GM12878 (cell line): ENCODE data around the gene PCSK2. TPM values are rescaled to one million over a fixed set of nuclear protein-coding genes. Genes with fewer than 3 reads are reported as not detected.

Experiments used
- ATAC-seq: fragments of 200-7000 bp; cut with Tn5 transposase; 3 replicates; pipeline ENCODE4 v1.9.1; 2020; ENCODE audit warnings: mild to moderate bottlenecking, moderate library complexity
- BruUV-seq: library from RNA; stranded (reverse); fragments of 400-500 nt; replicated peaks from 2 replicates; lab custom pipeline; 2021; lab: Mats Ljungman, UMichigan
- CTCF ChIA-PET: fragments of 300-600 bp; sonication (Branson Sonifier 250); formaldehyde crosslinking; extraction: SDS; loops from one replicate; lab custom pipeline; 2021; ENCODE audit warnings: inconsistent platforms; lab: Yijun Ruan, JAX
- POLR2A ChIA-PET: fragments of 350-600 bp; formaldehyde crosslinking; extraction: SDS; loops from one replicate; lab custom pipeline; 2021; ENCODE audit warnings: inconsistent platforms; lab: Charles Lee
- RAD21 ChIA-PET: fragments of 300-600 bp; sonication (Branson Sonifier 250); formaldehyde crosslinking; loops from one replicate; lab custom pipeline; 2023; ENCODE audit warnings: antibody characterized with exemption; ENCODE audit not compliant: unreplicated experiment; lab: Charles Lee
- SMC1A ChIA-PET: fragments of 300-600 bp; sonication (Branson Sonifier 250); formaldehyde crosslinking; loops from one replicate; lab custom pipeline; 2023; ENCODE audit not compliant: unreplicated experiment, uncharacterized antibody; lab: Charles Lee
- DNase-seq: peaks from one replicate; pipeline ENCODE4 v3.0.0-alpha.2; 2011; ENCODE audit warnings: low read depth, low spot score
- FAIRE-seq: peaks from 3 replicates; lab custom pipeline; 2011; peaks lifted over from hg19 to GRCh38; lab: Jason Lieb, UNC
- H2AFZ ChIP-seq: 2 replicates; pipeline ENCODE4 v1.6.0; 2011; ENCODE audit warnings: low read depth, low read length, control low read depth; ENCODE audit not compliant: control insufficient read depth
- H3K27ac ChIP-seq: 2 replicates; pipeline ENCODE4 v1.5.1; 2011; ENCODE audit warnings: control low read depth; ENCODE audit not compliant: control insufficient read depth, insufficient read depth
- H3K27me3 ChIP-seq, 2 experiments: replicated peaks in 1 of 2; 2 replicates each; pipeline versions ENCODE4 v1.6.0 to v1.6.1; 2011; ENCODE audit warnings: low read length in 1 of 2; ENCODE audit not compliant: control insufficient read depth in 2 of 2, insufficient read depth in 2 of 2
- H3K36me3 ChIP-seq, 2 experiments: 2 replicates each; pipeline ENCODE4 v1.5.1; 2011; ENCODE audit warnings: low read length in 1 of 2; ENCODE audit not compliant: control insufficient read depth in 2 of 2, insufficient read depth in 2 of 2
- H3K4me1 ChIP-seq: 2 replicates; pipeline ENCODE4 v1.6.1; 2011; ENCODE audit warnings: mild to moderate bottlenecking, low read length, moderate library complexity, mixed read lengths; ENCODE audit not compliant: control insufficient read depth, insufficient read depth
- H3K4me2 ChIP-seq: 2 replicates; pipeline ENCODE4 v1.6.0; 2011; ENCODE audit warnings: control low read depth; ENCODE audit not compliant: control insufficient read depth, insufficient read depth
- H3K4me3 ChIP-seq: fragments of 200-600 bp; sonication (generic); 2 replicates; pipeline ENCODE4 v1.5.1; 2016
- H3K79me2 ChIP-seq: 2 replicates; pipeline ENCODE4 v1.6.0; 2011; ENCODE audit warnings: low read length; ENCODE audit not compliant: control insufficient read depth, insufficient read depth
- H3K9ac ChIP-seq: 2 replicates; pipeline ENCODE4 v1.8.0; 2011; ENCODE audit warnings: low read length, control low read depth, mixed read lengths; ENCODE audit not compliant: control insufficient read depth, insufficient read depth
- H3K9me3 ChIP-seq: replicated peaks from 3 replicates; pipeline ENCODE4 v1.5.1; 2011; ENCODE audit warnings: mild to moderate bottlenecking, low read length; ENCODE audit not compliant: control insufficient read depth, insufficient read depth
- H4K20me1 ChIP-seq: 2 replicates; pipeline ENCODE4 v1.6.0; 2011; ENCODE audit not compliant: control insufficient read depth, insufficient read depth
- E4F1 ChIP-seq: fragments of 450-650 bp; IDR thresholded peaks from 2 replicates; pipeline ENCODE4 v1.6.1; 2018; ENCODE audit warnings: borderline replicate concordance, mild to moderate bottlenecking; ENCODE audit not compliant: partially characterized antibody
- EP300 ChIP-seq, 2 experiments: fragments of 150-350 bp in 1 of 2; IDR thresholded peaks; 2 replicates each; pipeline ENCODE4 v1.6.1; 2011 to 2012; ENCODE audit warnings: low read depth in 2 of 2, low read length in 2 of 2, borderline replicate concordance in 1 of 2, improper control_type of control experiment in 1 of 2, inconsistent platforms in 1 of 2; ENCODE audit not compliant: control insufficient read depth in 1 of 2
- FOS ChIP-seq: IDR thresholded peaks from 3 replicates; pipeline ENCODE4 v1.6.1; 2011; ENCODE audit warnings: borderline replicate concordance; ENCODE audit not compliant: insufficient read length; ENCODE audit errors: extremely low read depth
- HDAC2 ChIP-seq: fragments of 200-600 bp; sonication (generic); IDR thresholded peaks from 2 replicates; pipeline ENCODE4 v1.6.1; 2017
- IRF3 ChIP-seq: fragments of 450-650 bp; IDR thresholded peaks from 2 replicates; pipeline ENCODE4 v1.6.1; 2014; ENCODE audit warnings: mild to moderate bottlenecking
- MLLT1 ChIP-seq: fragments of 450-650 bp; IDR thresholded peaks from 2 replicates; pipeline ENCODE4 v1.6.1; 2016; ENCODE audit warnings: mild to moderate bottlenecking
- NKRF ChIP-seq: fragments of 450-650 bp; conservative IDR thresholded peaks from 2 replicates; pipeline ENCODE4 v1.6.1; 2017; ENCODE audit warnings: mild to moderate bottlenecking, moderate library complexity
- POU2F2 ChIP-seq: IDR thresholded peaks from 3 replicates; pipeline ENCODE4 v1.6.1; 2011; ENCODE audit warnings: low read depth, mild to moderate bottlenecking, low read length, borderline replicate concordance
- SIX5 ChIP-seq: IDR thresholded peaks from 2 replicates; pipeline ENCODE4 v1.6.1; 2011; ENCODE audit warnings: mild to moderate bottlenecking, low read depth, low read length, moderate library complexity; ENCODE audit not compliant: severe bottlenecking
- SMAD5 ChIP-seq: IDR thresholded peaks from 2 replicates; pipeline ENCODE4 v1.6.1; 2016; ENCODE audit warnings: antibody characterized with exemption, low read depth
- SP1 ChIP-seq: IDR thresholded peaks from one replicate; pipeline ENCODE4 v1.6.1; 2011; ENCODE audit warnings: low read depth, low read length
- SUPT20H ChIP-seq: IDR thresholded peaks from 2 replicates; pipeline ENCODE4 v1.6.1; 2011; ENCODE audit warnings: low read depth, mild to moderate bottlenecking, low read length, moderate library complexity, borderline replicate concordance; ENCODE audit not compliant: control insufficient read depth
- ZBTB11 ChIP-seq: fragments of 450-650 bp; formaldehyde crosslinking; IDR thresholded peaks from 2 replicates; pipeline ENCODE4 v1.5.0; 2022; ENCODE audit warnings: mild to moderate bottlenecking, missing genetic modification characterization
- WGBS: methylation state at CpG from one replicate; pipeline ENCODE4 v1.1.6; 2016; ENCODE audit warnings: low lambda C conversion rate; ENCODE audit not compliant: insufficient replicate concordance, insufficient coverage; ENCODE audit errors: missing lambda C conversion rate; 5-methylcytosine and 5-hydroxymethylcytosine counted together
- in situ Hi-C: fragments of 300-500 bp; cut with MboI; formaldehyde crosslinking; loops from 9 replicates; pipeline ENCODE4 v1.14.3; 2018; ENCODE audit warnings: mixed read lengths
- intact Hi-C: fragments of 100-400 bp; cut with micrococcal nuclease; formaldehyde crosslinking; loops from one replicate; pipeline ENCODE4 v1.14.2; 2022; ENCODE audit not compliant: unreplicated experiment
- polyA plus RNA-seq, 11 experiments: library from polyadenylated mRNA; depleted of rRNA in 4 of 11; unstranded in 6 of 11; stranded (reverse) in 5 of 11; fragments of >200 nt; fragmentation: Nextera tagmentation in 4 of 11; fragmentation: Illumina TruSeq in 1 of 11; extraction: Ambion mirVana in 4 of 11; extraction: Trizol in 1 of 11; gene quantifications; 1 replicate in 1 of 11; 2 replicates in 10 of 11; pipeline versions ENCODE4 v1.2.1 to v1.2.3, GENCODE V29; 2011 to 2016; ENCODE audit warnings: inconsistent platforms in 2 of 11, missing spikeins in 2 of 11, low read depth in 1 of 11
- total RNA-seq, 4 experiments: library from RNA; depleted of rRNA in 3 of 4; stranded (reverse); fragments of >200 nt in 3 of 4; fragmentation: Illumina TruSeq in 1 of 4; extraction: Trizol in 1 of 4; gene quantifications; 2 replicates each; pipeline versions ENCODE4 v1.2.1 to v1.2.3, GENCODE V29; 2013 to 2021

Gene PCSK2
- total and polyA plus RNA-seq, 10 of the 15 experiments (the other 5 are each of a cell fraction or from before 2014, with no cell fraction given), result not detected

- ChIA-PET POLR2A (no interaction called here), CTCF (no interaction called here), SMC1A (no interaction called here), RAD21 (no interaction called here)
- in situ Hi-C loops, result no loop called here
- H4K20me1 ChIP-seq, result no peaks in the 10 kb centered on the region
- FAIRE-seq, result no peak
- H3K4me3 ChIP-seq, result no peak overlapping the region
- no peaks in the 10 kb centered on the region for H3K4me1 ChIP-seq
- intact Hi-C loops, result no loop called here
- 33% methylated on average over 3 of the region's 3 CpGs for WGBS
- H2AFZ ChIP-seq, result no peak overlapping the region
- no peaks in the 10 kb centered on the region for H3K27me3 ChIP-seq
- H3K9me3 ChIP-seq, result no peaks in the 10 kb centered on the region
- H3K27ac ChIP-seq, result no peak overlapping the region
- no peak for DNase-seq
- no peak overlapping the region for H3K9ac ChIP-seq
- BruUV-seq, result no TSS peak
- no peak for ATAC-seq
- no peaks in the 10 kb centered on the region for H3K79me2 ChIP-seq
- H3K4me2 ChIP-seq, result no peak overlapping the region
- H3K36me3 ChIP-seq, result no peaks in the 10 kb centered on the region
- TF ChIP-seq E4F1 (no peak), ZBTB11 (no peak), SP1 (no peak), NKRF (no peak), SIX5 (no peak), EP300 (IDR thresholded peaks at IDR 0.05; ENCODE audit: borderline replicate concordance in 1 of 2, control insufficient read depth in 1 of 2, low read depth in 2 of 2, low read length in 2 of 2) (no peak), HDAC2 (no peak), MLLT1 (no peak), POU2F2 (no peak), SMAD5 (no peak), FOS (no peak), SUPT20H (no peak), IRF3 (no peak)
These were observed 68.4 kb downstream of the PCSK2 start for GRCh38 chr20:17295151-17295726.
